Measurements from ENCODE around the gene RNF223.

Gene RNF223

GRCh38 chr1:1115136-1115785, 41.2 kb upstream of the RNF223 start:
- Histone ChIP-seq H3F3A (ENCODE audit: insufficient read depth, low read length) (no peaks in the 10 kb centered on the region), H3K4me3 (ENCODE audit: low read depth, low read length, poor library complexity, severe bottlenecking) (peak overlapping the region; percentile 86), H3K27me3 (ENCODE audit: insufficient read depth, low read length) (peaks cover 10% of the 10 kb centered on the region; the same call in 1 of the 2 replicates), H4K20me1 (ENCODE audit: insufficient read depth, low read length) (no peaks in the 10 kb centered on the region), H3K27ac (ENCODE audit: low read depth, low read length, poor library complexity, severe bottlenecking) (no peak overlapping the region), H3K9me2 (ENCODE audit: low read depth, low read length) (no peaks in the 10 kb centered on the region), H3K36me3 (ENCODE audit: insufficient read depth, low read length) (peaks cover 21% of the 10 kb centered on the region), H3K9ac (ENCODE audit: low read length) (peak overlapping the region; percentile 73), H3K79me2 (ENCODE audit: insufficient read depth, low read length) (no peaks in the 10 kb centered on the region), H3K9me3 (ENCODE audit: low read length) (0 out of 2 replicates have a peak, but pooled peaks cover 4% of the 10 kb centered on the region), H3K4me1 (ENCODE audit: insufficient read depth, low read length, severe bottlenecking) (peaks cover 11% of the 10 kb centered on the region), H2AFZ (ENCODE audit: low read length) (no peak overlapping the region), H3K4me2 (ENCODE audit: low read length) (peak overlapping the region; percentile 50)
- TF ChIP-seq EZH2 (IDR thresholded peaks at IDR 0.05; ENCODE audit: borderline replicate concordance, low read length) = no peak
- TF ChIP-seq CTCF (IDR thresholded peaks at IDR 0.05; ENCODE audit: low read length) = no peak

GRCh38 chr1:1114431-1114830, 40.3 kb upstream of the RNF223 start:
- Histone ChIP-seq H3F3A (ENCODE audit: insufficient read depth, low read length) (no peaks in the 10 kb centered on the region), H3K9ac (ENCODE audit: low read length) (no peak overlapping the region), H3K9me2 (ENCODE audit: low read depth, low read length) (no peaks in the 10 kb centered on the region), H3K4me1 (ENCODE audit: insufficient read depth, low read length, severe bottlenecking) (peaks cover 11% of the 10 kb centered on the region), H4K20me1 (ENCODE audit: insufficient read depth, low read length) (no peaks in the 10 kb centered on the region), H3K36me3 (ENCODE audit: insufficient read depth, low read length) (peaks cover 21% of the 10 kb centered on the region), H3K79me2 (ENCODE audit: insufficient read depth, low read length) (no peaks in the 10 kb centered on the region), H3K27ac (ENCODE audit: low read depth, low read length, poor library complexity, severe bottlenecking) (no peak overlapping the region), H3K4me3 (ENCODE audit: low read depth, low read length, poor library complexity, severe bottlenecking) (peak overlapping the region; percentile 41), H3K27me3 (ENCODE audit: insufficient read depth, low read length) (peaks cover 10% of the 10 kb centered on the region; the same call in 1 of the 2 replicates), H2AFZ (ENCODE audit: low read length) (no peak overlapping the region), H3K9me3 (ENCODE audit: low read length) (0 out of 2 replicates have a peak, but pooled peaks cover 4% of the 10 kb centered on the region), H3K4me2 (ENCODE audit: low read length) (no peak overlapping the region)
- TF ChIP-seq CTCF (IDR thresholded peaks at IDR 0.05; ENCODE audit: low read length) (no peak), EZH2 (IDR thresholded peaks at IDR 0.05; ENCODE audit: borderline replicate concordance, low read length) (no peak)

GRCh38 chr1:1112237-1112985, 38.3 kb upstream of the RNF223 start:
- H3K4me2 ChIP-seq (ENCODE audit: low read length) = no peak overlapping the region
- H3K36me3 ChIP-seq (ENCODE audit: insufficient read depth, low read length) = peaks cover 21% of the 10 kb centered on the region
- H3K9me3 ChIP-seq (ENCODE audit: low read length) = 0 out of 2 replicates have a peak, but pooled peaks cover 4% of the 10 kb centered on the region
- no peaks in the 10 kb centered on the region for H3K79me2 ChIP-seq (ENCODE audit: insufficient read depth, low read length)
- no peaks in the 10 kb centered on the region for H3K27me3 ChIP-seq (ENCODE audit: insufficient read depth, low read length)
- no peaks in the 10 kb centered on the region for H4K20me1 ChIP-seq (ENCODE audit: insufficient read depth, low read length)
- peaks cover 11% of the 10 kb centered on the region for H3K4me1 ChIP-seq (ENCODE audit: insufficient read depth, low read length, severe bottlenecking)
- H3K27ac ChIP-seq (ENCODE audit: low read depth, low read length, poor library complexity, severe bottlenecking) = no peak overlapping the region
- H3K9ac ChIP-seq (ENCODE audit: low read length) = no peak overlapping the region
- H3K9me2 ChIP-seq (ENCODE audit: low read depth, low read length) = no peaks in the 10 kb centered on the region
- no peaks in the 10 kb centered on the region for H3F3A ChIP-seq (ENCODE audit: insufficient read depth, low read length)
- no peak overlapping the region for H3K4me3 ChIP-seq (ENCODE audit: low read depth, low read length, poor library complexity, severe bottlenecking)
- TF ChIP-seq EZH2 (IDR thresholded peaks at IDR 0.05; ENCODE audit: borderline replicate concordance, low read length) (no peak), CTCF (IDR thresholded peaks at IDR 0.05; ENCODE audit: low read length) (no peak)
- H2AFZ ChIP-seq (ENCODE audit: low read length) = no peak overlapping the region

Measured in OCI-LY1 (cell line).